GM12874 (cell line): ENCODE measurements around the gene SLC40A1.

Experiments used
- TF ChIP-seq, protein P1 (sequence below): IDR thresholded peaks from 2 replicates; pipeline ENCODE4 v1.5.1; 2011; ENCODE audit warnings: low read depth, mild to moderate bottlenecking, control low read depth, low read length, moderate library complexity; ENCODE audit not compliant: insufficient read depth

Gene SLC40A1

DNA sequence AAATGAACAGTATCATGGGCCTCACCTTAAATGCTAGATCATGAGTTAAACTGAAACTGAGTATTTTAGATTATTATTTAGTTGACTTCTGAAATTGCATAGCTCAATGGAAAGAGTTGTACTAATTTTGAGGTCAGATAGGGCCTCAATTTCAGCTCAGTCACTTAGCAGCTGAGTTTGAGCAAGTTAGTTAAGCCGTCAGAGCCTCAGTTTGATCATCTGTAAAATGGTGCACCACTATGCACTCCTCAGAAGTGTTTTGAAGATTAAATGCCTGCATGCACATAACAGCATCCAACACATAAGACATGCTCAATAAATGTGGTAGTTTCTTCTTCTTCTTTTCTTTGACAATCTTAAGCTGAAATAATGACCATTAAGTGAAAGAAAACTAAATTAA, 42.5 kb upstream of the SLC40A1 start:
- TF ChIP-seq, protein P1, sequence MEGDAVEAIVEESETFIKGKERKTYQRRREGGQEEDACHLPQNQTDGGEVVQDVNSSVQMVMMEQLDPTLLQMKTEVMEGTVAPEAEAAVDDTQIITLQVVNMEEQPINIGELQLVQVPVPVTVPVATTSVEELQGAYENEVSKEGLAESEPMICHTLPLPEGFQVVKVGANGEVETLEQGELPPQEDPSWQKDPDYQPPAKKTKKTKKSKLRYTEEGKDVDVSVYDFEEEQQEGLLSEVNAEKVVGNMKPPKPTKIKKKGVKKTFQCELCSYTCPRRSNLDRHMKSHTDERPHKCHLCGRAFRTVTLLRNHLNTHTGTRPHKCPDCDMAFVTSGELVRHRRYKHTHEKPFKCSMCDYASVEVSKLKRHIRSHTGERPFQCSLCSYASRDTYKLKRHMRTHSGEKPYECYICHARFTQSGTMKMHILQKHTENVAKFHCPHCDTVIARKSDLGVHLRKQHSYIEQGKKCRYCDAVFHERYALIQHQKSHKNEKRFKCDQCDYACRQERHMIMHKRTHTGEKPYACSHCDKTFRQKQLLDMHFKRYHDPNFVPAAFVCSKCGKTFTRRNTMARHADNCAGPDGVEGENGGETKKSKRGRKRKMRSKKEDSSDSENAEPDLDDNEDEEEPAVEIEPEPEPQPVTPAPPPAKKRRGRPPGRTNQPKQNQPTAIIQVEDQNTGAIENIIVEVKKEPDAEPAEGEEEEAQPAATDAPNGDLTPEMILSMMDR, result no peak

DNA sequence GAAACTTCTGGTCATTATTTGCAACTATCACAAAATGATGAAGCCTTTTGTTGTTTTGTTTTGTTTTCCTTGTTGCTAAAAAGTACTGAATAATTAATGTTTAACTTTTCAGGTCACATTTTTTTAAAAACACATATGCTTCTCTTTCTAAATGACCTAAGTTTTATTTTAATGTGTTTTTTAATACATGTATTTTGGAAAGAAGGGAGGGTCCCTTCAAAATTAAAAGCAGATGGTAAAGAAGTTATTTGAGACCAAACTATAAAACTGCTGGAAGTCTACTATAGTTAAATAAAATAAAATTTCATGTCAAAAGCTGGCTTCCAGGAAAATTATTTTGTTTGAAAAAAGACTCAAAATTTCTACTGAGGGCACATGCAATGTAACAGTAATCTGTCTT, 41.2 kb upstream of the SLC40A1 start:
- TF ChIP-seq, protein P1, result no peak

DNA sequence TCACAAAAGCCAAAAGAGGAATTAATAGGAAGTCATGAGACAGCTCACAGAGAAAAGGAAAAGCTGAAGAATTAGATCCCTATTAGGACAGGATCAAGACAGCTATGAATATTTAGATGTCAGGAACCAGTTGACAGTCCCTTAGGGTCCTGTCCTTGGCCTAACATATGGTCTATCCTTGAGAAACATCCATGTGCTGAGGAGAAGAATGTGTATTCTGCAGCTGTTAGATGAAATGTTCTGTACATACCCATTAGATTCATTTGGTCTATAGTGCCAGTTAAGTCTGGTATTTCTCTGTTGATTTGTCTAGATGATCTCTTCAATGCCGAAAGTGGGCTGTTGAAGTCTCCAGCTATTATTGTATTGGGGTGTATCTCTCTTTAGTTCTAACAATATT, 37.6 kb upstream of the SLC40A1 start:
- TF ChIP-seq, protein P1, result no peak

DNA sequence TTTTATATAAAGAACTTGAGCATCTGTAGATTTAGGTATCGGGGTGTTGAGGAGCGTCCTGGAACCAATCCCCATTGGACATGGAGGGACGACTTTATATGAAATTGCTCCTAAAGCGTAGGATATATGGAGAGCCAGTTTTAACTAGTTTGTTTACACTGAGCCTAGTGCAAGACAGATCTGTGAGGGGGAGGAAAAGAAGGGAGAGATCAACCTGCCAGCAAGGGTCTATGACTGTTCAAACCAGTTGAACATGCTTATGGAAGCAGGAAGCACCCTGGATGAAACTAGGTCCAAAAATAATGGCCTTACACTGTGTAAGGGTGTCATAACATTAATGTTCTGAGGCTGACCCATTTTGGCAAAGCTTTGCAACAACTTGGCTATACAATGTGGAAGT, 34.0 kb upstream of the SLC40A1 start:
- TF ChIP-seq, protein P1, result no peak

DNA sequence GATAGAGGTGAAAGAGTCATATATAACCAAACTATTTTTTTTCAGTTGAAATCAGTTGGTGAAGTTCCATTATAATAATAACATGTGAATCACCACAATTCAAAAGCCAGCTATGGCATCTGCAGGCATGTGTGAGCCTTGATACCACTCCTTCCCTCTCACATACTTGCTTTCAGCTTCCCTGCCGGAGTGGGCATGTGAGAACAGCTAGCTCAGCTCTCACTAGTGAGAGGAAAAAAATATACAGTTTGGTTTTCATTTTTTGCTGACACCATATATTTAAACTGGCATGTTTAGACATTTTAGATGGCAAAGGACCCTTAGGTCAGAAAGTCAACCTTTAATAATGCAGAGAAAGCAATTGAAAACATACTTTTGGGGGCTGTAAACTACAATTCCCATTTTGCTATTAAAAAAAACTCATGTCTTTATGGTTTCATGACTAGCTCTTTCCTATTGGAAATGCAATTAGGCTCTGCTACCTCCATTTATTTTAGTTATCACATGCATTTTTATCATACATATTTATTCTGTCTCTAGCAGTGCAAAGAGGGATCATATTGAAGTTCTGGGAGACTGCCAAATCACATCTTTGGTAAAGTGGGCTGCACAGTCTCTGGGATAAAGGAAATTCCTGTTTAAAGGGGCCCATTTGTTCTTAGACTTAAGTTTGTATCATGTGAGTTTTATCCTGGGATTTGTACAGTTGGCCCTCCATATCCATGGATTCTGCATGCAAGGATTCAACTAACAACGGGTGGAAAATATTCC, 33.2 kb upstream of the SLC40A1 start:
- TF ChIP-seq, protein P1, result no peak

DNA sequence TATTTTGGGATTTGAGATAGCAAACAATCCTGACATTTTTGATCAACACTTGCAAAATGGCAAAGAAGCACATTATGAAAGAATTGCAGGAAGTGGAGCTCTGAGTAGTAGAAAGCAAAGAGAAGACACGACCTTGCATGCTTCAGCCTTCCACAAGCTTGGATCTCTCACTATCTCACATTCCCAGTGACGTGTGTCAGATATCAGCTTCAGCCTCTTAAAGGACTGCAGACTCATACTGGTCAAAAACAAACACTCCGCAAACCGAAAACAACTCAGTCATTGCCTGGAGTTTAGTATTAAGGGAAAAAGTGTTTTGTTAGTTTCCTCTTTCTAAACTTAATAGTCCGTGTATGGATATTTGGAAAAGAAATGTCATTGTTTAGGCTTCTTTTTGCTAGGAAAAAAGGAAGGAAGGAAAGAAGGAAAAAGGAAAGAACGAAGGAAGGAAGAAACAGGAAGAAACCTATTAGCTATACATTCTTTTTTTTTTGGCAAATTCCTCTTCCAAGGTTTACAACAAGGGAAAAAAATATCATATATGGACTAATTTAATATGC, 32.6 kb upstream of the SLC40A1 start:
- TF ChIP-seq, protein P1, result no peak

DNA sequence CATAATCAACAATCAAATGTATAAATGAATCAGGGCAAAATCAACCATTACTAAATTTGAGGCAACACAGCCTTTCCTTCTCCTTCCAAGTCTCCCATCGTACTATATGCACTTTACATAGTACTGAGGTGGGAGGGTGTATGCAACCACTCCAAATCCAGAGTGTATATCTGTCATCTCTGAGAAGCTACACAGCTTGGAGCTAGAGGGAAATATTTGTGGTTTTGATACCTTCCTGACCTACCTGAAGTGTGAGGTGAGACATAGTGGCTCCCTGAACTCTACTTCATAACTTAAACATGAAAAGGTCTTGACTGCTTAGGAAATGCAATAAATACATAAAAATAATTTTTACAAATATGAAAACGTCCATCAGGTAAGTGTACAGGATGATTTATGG, 30.1 kb upstream of the SLC40A1 start:
- TF ChIP-seq, protein P1, result no peak
